Fibroblast of lung (primary cell): ENCODE measurements around the gene CNGA2. TPM values are rescaled to one million over a fixed set of nuclear protein-coding genes. Genes with fewer than 3 reads are reported as not detected.

ENCODE experiments used
- DNase-seq, 2 donors: peaks; one replicate each; pipeline versions ENCODE4 v3.0.0 to v3.0.0-alpha.2; 2010; ENCODE audit warnings: low read depth in 2 of 2
- H2AFZ ChIP-seq: 2 replicates; pipeline ENCODE4 v1.5.1; 2012; ENCODE audit warnings: low read length, control low read depth, inconsistent platforms
- H3K27ac ChIP-seq: 2 replicates; pipeline ENCODE4 v1.5.1; 2011; ENCODE audit warnings: low read length, control low read depth; ENCODE audit not compliant: insufficient read depth
- H3K27me3 ChIP-seq: 2 replicates; pipeline ENCODE4 v1.5.1; 2011; ENCODE audit warnings: mild to moderate bottlenecking, low read length; ENCODE audit not compliant: control insufficient read depth, insufficient read depth
- H3K36me3 ChIP-seq: 2 replicates; pipeline ENCODE4 v1.5.1; 2011; ENCODE audit warnings: low read length; ENCODE audit not compliant: control insufficient read depth, insufficient read depth
- H3K4me1 ChIP-seq: 2 replicates; pipeline ENCODE4 v1.5.1; 2011; ENCODE audit warnings: low read length; ENCODE audit not compliant: control insufficient read depth, insufficient read depth; ENCODE audit errors: extremely low read depth
- H3K4me2 ChIP-seq: 2 replicates; pipeline ENCODE4 v1.5.1; 2011; ENCODE audit warnings: low read length, control low read depth; ENCODE audit not compliant: insufficient read depth; ENCODE audit errors: extremely low read depth
- H3K4me3 ChIP-seq, 4 experiments: fragments of 200-600 bp in 1 of 4; sonication (generic) in 1 of 4; replicated peaks in 1 of 4; 2 replicates each; pipeline ENCODE4 v1.5.1; 2011 to 2016; ENCODE audit warnings: low read length in 4 of 4, low read depth in 3 of 4, mild to moderate bottlenecking in 3 of 4, control low read depth in 2 of 4, inconsistent platforms in 1 of 4, mixed read lengths in 1 of 4; ENCODE audit not compliant: insufficient read depth in 1 of 4; ENCODE audit errors: control extremely low read depth in 1 of 4
- H3K79me2 ChIP-seq: 2 replicates; pipeline ENCODE4 v1.5.1; 2012; ENCODE audit warnings: mild to moderate bottlenecking, low read length, inconsistent platforms; ENCODE audit not compliant: control insufficient read depth, insufficient read depth
- H3K9ac ChIP-seq: 2 replicates; pipeline ENCODE4 v1.5.1; 2011; ENCODE audit warnings: mild to moderate bottlenecking, low read length, control low read depth; ENCODE audit not compliant: insufficient read depth
- H3K9me3 ChIP-seq: 2 replicates; pipeline ENCODE4 v1.5.1; 2012; ENCODE audit warnings: low read depth, low read length; ENCODE audit not compliant: control insufficient read depth, insufficient read depth
- H4K20me1 ChIP-seq: 2 replicates; pipeline ENCODE4 v1.5.1; 2011; ENCODE audit warnings: low read length; ENCODE audit not compliant: control insufficient read depth, insufficient read depth; ENCODE audit errors: extremely low read depth
- EZH2 ChIP-seq: IDR thresholded peaks from 2 replicates; pipeline ENCODE4 v1.5.1; 2012; ENCODE audit warnings: low read length, control low read depth, mild to moderate bottlenecking; ENCODE audit errors: missing control alignments
- polyA plus RNA-seq, 2 donors: library from polyadenylated mRNA; depleted of rRNA in 1 of 2; stranded (reverse) in 1 of 2; unstranded in 1 of 2; fragments of >200 nt; gene quantifications; 2 replicates each; pipeline ENCODE4 v1.2.1, GENCODE V29; 2011 to 2012; ENCODE audit warnings: missing spikeins in 1 of 2
- total RNA-seq: library from RNA; depleted of rRNA; stranded (reverse); fragments of >200 nt; gene quantifications from 2 replicates; pipeline ENCODE4 v1.2.1, GENCODE V29; 2014
- TF ChIP-seq, protein P1 (sequence below), 2 donors: IDR thresholded peaks in 1 of 2; conservative IDR thresholded peaks in 1 of 2; 1 replicate in 1 of 2; 2 replicates in 1 of 2; pipeline ENCODE4 v1.5.1; 2011 to 2012; ENCODE audit warnings: low read length in 2 of 2, control low read depth in 1 of 2, inconsistent platforms in 1 of 2, low read depth in 1 of 2, mild to moderate bottlenecking in 1 of 2

CNGA2 gene
- total and polyA plus RNA-seq, 2 donors (not counting 1 experiment from before 2014, with no cell fraction given), result not detected

DNA sequence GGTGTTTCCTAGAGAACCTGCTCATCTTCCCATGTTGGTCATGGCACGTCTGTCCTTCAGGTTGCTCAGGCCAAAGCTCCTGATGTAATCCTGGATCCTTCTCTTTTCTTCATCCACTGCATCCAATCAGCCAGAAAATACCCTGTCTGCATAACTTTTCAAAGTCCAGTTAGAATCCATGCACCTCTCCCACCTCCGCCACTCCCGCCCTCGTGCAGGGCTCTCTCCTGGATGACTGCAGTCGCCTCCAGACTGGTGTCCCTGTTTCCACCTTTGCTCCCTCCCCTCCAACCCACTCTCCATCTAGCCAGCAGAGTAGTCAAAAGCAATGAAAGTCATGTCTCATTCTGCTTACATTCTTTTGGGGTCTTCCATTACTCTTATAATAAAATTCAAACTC lies 16.0 kb downstream of the CNGA2 start:
- TF ChIP-seq, protein P1, sequence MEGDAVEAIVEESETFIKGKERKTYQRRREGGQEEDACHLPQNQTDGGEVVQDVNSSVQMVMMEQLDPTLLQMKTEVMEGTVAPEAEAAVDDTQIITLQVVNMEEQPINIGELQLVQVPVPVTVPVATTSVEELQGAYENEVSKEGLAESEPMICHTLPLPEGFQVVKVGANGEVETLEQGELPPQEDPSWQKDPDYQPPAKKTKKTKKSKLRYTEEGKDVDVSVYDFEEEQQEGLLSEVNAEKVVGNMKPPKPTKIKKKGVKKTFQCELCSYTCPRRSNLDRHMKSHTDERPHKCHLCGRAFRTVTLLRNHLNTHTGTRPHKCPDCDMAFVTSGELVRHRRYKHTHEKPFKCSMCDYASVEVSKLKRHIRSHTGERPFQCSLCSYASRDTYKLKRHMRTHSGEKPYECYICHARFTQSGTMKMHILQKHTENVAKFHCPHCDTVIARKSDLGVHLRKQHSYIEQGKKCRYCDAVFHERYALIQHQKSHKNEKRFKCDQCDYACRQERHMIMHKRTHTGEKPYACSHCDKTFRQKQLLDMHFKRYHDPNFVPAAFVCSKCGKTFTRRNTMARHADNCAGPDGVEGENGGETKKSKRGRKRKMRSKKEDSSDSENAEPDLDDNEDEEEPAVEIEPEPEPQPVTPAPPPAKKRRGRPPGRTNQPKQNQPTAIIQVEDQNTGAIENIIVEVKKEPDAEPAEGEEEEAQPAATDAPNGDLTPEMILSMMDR (conservative IDR thresholded peaks at IDR 0.05 in 1 of 2, IDR thresholded peaks at IDR 0.05 in 1 of 2; ENCODE audit: low read depth in 1 of 2, low read length in 2 of 2), result no peak
- no peak for TF ChIP-seq EZH2

DNA sequence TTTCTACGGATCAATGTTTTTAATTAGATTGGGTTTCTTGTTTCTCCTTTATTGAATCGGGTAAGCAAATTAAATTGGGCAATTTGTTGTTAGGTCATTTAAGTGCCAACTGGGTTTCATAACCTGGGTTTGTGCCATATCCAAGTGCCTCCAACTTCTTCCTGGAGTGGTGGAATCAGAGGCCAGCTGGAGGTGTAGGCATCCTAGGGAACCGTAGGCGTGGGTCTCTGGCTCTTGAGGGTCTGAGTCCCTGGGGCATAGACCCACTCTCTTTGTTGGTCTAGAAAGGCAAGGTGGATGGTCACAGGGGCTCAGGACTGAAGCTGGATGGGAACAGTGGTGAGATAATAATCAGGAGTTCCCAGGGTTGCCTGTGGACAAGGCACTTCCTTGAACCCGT lies 18.3 kb downstream of the CNGA2 start:
- no peak for DNase-seq
- H3K27ac ChIP-seq, result no peak overlapping the region

More for the DNA sequence above, 16.0 kb downstream of the CNGA2 start:
- no peaks in the 10 kb centered on the region for H3K27me3 ChIP-seq
- no peaks in the 10 kb centered on the region for H3K4me1 ChIP-seq
- H3K79me2 ChIP-seq, result no peaks in the 10 kb centered on the region
- no peaks in the 10 kb centered on the region for H4K20me1 ChIP-seq
- DNase-seq, result no peak
- no peak overlapping the region for H3K9ac ChIP-seq
- no peak overlapping the region for H2AFZ ChIP-seq
- no peak overlapping the region for H3K27ac ChIP-seq
- H3K4me2 ChIP-seq, result no peak overlapping the region
- H3K4me3 ChIP-seq, result no peak overlapping the region
- no peaks in the 10 kb centered on the region for H3K9me3 ChIP-seq
- H3K36me3 ChIP-seq, result no peaks in the 10 kb centered on the region

DNA sequence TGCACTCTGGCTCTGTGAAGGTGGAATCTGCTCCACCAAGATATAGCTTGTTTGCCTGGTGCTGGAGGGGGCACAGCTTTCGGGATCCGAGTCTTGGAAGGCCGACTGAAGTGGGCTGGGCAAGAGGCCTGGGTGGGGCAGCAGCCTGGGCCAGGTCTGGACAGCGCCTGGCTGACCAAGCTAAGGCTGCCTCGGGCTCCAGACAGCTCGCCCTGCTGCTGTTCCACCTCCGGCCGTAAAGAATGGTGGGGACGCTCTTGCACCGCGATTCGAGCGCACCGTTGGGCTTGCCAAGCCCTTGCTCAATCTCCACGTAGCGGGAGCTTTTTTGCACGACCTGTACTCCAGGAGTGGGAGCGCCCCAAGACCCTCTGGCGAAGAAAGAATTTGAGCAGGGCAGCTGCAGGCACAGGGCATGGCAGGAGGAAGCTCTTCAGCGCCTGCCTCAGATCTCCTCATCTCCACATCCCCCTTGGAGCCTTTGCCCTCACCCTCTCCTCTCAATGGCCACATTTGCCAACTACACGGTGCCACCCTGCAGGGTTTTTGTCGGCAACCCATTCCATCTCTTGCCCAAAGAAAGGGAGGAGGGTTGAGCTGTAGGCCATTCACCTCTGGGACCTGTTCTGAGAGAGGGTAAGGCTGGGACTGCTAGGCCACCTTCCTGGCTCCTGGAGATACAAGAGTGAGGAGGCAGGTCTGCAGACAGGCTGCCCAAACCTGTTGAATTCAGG lies 18.9 kb downstream of the CNGA2 start:
- Histone ChIP-seq H3K4me2 (no peak overlapping the region), H3K4me1 (no peaks in the 10 kb centered on the region), H3K4me3 (no peak overlapping the region), H4K20me1 (no peaks in the 10 kb centered on the region), H3K27me3 (no peaks in the 10 kb centered on the region), H3K27ac (no peak overlapping the region), H3K36me3 (no peaks in the 10 kb centered on the region), H2AFZ (no peak overlapping the region), H3K9ac (no peak overlapping the region), H3K79me2 (no peaks in the 10 kb centered on the region), H3K9me3 (no peaks in the 10 kb centered on the region)
- TF ChIP-seq, protein P1 (conservative IDR thresholded peaks at IDR 0.05 in 1 of 2, IDR thresholded peaks at IDR 0.05 in 1 of 2; ENCODE audit: low read depth in 1 of 2, low read length in 2 of 2), result peak; percentile 54 to 70
- no peak for TF ChIP-seq EZH2
- DNase-seq, result peak; percentile 17 to 58

More for the DNA sequence above, 18.3 kb downstream of the CNGA2 start:
- Histone ChIP-seq H3K9me3 (no peaks in the 10 kb centered on the region), H3K4me3 (no peak overlapping the region), H4K20me1 (no peaks in the 10 kb centered on the region), H3K27me3 (no peaks in the 10 kb centered on the region), H3K79me2 (no peaks in the 10 kb centered on the region), H3K4me2 (no peak overlapping the region), H3K36me3 (no peaks in the 10 kb centered on the region), H3K9ac (no peak overlapping the region), H3K4me1 (no peaks in the 10 kb centered on the region), H2AFZ (no peak overlapping the region)
- TF ChIP-seq EZH2, result no peak
- TF ChIP-seq, protein P1 (conservative IDR thresholded peaks at IDR 0.05 in 1 of 2, IDR thresholded peaks at IDR 0.05 in 1 of 2; ENCODE audit: low read depth in 1 of 2, low read length in 2 of 2), result no peak
